HL-60/S4 treated with phorbol 12-myristate 13-acetate at 8.2 ng/mL for 4 days and 3 days (cell line): ENCODE results near the gene TMEM151A.
"Not testable (repeated sequence)": the region's sequence is repeated elsewhere in the genome, so short reads cannot be mapped to it uniquely, and the experiment has no call there.

ENCODE experiments used
- in situ Hi-C: fragments of 300-500 bp; cut with MboI; formaldehyde crosslinking; loops from 2 replicates; pipeline ENCODE4 v1.15.0; 2022; ENCODE audit warnings: low sequenced_read_pairs

The TMEM151A gene

DNA sequence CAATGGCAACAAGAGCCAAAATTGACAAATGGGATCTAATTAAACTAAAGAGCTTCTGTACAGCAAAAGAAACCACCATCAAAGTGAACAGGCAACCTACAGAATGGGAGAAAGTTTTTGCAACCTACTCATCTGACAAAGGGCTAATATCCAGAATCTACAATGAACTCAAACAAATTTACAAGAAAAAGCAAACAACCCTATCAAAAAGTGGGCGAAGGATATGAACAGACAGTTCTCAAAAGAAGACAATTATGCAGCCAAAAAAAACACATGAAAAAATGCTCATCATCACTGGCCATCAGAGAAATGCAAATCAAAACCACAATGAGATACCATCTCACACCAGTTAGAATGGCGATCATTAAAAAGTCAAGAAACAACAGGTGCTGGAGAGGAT lies 28.6 kb downstream of the TMEM151A start:
- in situ Hi-C loops = not testable (repeated sequence)

DNA sequence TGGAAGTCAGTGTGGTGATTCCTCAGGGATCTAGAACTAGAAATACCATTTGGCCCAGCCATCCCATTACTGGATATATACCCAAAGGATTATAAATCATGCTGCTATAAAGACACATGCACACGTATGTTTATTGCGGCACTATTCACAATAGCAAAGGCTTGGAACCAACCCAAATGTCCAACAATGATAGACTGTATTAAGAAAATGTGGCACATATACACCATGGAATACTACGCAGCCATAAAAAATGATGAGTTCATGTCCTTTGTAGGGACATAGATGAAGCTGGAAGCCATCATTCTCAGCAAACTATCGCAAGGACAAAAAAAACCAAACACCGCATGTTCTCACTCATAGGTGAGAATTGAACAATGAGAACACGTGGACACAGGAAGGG lies 29.1 kb downstream of the TMEM151A start:
- in situ Hi-C loops = not testable (repeated sequence)

DNA sequence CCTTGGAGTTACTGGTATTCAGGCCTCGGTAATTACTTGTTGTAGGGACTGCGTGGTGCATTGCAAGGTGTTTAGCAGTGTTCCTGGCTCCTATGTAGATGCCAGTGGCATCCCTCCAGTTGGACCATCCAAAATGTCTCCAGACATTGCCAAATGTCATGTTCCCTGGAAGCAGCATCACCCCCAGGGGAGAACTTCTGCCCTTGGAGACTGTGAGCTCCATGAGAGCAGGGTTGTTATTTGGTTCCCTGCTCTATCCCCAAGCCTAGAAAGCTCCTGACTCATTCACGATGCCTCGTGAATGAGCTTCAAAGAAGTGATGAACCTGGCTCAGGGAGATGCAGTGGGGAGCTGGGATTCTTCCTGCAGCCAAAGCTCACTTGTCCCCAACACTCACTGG lies 29.9 kb downstream of the TMEM151A start:
- in situ Hi-C loops = no loop called here

DNA sequence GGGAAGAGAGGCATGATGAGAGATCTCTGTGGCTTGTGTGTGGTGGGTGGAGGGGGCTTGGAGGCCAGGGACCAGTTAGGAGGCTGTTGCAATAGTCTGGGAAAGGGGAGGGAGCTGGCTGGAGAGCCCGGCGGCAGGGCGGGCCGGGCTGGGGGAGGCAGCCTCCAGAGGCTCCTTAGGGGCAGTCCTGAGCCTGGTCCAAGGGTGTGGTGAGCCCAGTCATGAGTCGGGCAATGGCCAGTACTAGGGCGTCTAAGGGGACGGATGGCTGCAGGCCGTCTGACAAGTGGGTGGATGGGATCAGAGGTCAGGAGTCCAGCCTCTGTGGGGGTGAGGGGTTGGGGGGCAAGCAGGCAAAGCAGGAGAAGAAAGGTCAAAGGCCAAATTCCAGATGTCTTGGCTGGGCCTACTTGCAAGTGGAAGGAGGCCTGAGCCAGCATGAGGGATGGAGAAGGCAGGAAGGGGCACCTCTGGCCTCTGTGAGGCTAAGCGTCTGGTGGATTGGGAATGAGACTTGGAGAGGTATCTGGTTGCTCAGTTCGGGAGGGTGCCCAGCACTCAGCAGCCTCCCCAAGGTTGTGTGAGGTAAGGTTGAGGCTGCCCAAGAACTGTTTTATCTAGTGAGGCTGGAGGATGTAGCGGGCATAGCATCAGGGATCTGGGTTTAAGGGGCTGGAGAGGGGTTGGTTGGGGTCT lies 31.2 kb downstream of the TMEM151A start:
- in situ Hi-C loops = no loop called here

DNA sequence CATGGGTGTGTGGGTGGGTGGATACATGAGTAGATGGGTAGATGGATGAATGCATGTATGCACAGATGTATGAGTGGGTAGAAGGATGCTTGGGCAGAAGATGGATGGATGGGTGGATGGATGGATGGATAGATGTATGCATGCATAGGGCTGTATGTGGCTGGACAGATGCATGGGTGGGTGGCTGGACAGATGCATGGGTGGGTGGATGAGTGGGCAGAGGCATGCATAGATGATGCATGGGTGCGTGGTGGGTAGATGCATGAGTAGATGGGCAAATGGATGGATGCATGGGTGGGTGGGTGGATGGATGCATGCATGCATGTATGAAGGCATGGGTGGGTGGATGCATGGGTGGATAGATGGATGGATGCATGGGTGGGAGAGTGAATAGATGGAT lies 32.0 kb downstream of the TMEM151A start:
- in situ Hi-C loops = no loop called here

DNA sequence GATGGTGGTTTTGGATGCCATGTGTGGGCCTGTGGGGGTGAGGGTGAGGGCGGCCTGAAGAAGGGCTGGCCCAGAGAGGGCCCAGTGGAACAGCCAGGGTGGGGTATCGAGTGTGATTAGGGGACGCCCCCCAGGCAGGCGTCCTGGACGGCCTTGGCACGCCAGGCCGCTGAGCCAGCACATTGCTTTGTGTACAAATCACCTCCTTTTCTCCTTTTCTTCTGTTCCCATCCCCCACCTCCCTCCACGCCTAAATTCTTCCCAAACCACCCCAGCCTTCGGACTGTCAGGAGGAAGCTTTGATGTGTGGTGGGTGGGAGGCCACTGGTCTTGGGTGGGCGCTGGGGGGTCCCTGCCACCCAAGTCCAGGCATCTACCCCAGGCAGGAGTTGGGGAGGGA lies 33.0 kb downstream of the TMEM151A start:
- in situ Hi-C loops = no loop called here

DNA sequence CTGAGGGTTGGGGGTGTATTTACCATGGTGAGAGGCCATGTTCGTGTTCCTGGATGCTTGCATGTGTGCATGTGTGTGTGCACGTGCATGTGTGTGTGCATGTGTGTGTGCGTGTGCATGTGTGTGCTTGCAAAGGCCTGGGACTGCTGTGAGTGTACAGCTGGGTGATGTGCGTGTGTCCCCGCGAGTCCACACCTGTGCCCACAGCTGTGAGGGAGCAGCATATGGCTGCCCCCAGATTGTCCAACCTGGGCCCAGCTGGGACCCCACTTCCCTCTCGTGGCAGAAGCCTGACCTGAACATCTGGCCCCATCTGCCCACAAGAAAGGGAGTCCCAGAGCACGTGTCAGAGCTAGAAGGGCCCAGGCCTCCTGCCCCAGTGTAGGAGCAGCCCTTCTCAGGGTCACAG lies 33.6 kb downstream of the TMEM151A start:
- in situ Hi-C loops = no loop called here

DNA sequence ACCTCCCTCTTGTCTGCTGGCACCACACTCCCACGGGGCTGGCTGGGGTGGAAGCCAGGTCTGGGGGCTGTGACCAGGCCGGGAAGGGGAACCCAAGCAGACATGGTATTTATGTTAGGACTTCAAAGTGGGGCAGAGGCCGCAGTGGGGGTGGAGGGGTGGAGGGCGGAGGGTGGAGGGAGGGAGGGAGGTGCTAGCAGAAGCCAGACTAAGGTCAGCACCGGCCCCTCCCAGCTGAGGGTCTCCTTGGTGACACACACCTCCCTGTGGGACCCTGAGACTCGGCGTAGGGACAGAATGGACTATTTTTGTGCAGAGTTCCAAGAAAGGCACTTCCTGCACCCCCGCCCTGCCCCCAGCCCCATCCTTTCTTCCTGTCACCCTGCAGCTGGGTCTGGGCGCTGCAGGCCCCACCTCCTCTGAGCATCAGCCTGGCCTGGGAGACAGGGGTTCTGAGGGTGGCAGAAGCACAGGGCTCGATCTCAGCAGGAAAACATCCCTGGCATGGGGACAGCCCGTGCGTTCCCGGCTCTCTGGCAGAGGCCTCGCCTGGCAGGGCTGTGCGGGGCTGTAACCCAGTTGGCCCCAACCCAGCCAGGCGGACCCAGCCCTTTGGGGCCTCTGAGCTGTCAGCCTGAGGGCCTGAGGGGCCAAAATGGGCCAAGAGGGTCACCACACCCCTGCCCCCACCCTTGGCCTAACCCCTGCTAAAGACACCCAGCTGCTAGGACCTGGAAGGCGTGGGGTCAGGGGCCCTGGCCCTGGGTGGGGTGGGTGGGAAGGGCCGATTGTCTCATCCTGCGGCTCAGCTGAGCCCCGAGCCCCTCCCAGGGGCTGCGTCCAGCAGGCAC lies 34.8 kb downstream of the TMEM151A start:
- in situ Hi-C loops = no loop called here

DNA sequence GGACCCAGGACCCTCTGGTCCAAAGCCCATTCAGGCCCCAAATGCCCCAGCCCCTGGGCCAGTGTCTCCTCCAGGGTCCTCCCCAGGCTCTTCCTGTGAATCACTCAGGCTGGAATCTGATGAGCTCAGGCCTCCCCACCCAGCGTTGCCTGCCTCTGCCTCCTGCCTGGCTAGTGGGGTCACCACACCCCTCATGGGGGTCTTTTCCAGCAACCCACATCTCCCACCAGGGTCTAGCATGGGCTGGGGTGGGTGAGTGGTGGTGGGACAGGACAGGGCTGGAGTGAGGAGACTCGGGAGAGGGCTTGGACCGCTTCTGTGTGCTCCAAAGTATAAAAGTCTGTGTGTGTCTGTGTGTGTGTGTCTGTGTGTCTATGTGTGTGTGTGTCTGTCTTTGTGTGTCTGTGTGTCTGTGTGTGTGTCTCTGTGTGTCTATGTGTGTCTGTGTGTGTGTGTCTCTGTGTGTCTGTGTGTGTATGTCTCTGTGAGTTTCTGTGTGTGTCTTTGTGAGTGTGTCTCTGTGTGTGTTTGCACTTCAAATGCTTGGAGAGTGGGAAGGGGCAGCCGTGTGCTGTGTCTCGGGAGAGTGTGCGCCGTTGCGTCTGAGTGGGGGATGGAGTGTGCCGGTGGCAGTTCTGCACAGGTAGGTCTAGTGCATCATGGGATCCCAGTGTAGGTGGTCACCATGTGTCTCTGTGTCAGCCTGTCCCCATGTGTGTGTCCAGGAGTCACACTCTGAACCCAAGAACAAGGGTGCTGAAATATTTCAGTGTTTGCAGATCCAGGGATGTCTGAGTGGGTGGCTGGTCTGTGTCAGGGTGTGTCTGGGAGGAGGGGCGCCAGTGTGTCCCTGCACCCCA lies 35.7 kb downstream of the TMEM151A start:
- in situ Hi-C loops = no loop called here

DNA sequence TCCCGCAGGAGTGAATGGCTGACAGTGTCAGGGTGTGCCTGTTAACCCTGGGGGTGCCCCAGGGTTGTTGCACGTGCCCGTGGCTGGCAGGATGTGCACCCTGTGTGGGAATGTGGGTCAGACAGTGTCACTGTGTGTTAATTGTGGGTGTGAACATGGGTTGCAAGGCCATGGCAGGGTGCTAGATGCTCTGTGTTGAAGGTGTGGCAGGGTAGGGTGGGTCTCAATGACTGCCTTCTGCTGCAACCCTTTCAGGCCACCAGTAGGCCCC lies 36.3 kb downstream of the TMEM151A start:
- in situ Hi-C loops = no loop called here

DNA sequence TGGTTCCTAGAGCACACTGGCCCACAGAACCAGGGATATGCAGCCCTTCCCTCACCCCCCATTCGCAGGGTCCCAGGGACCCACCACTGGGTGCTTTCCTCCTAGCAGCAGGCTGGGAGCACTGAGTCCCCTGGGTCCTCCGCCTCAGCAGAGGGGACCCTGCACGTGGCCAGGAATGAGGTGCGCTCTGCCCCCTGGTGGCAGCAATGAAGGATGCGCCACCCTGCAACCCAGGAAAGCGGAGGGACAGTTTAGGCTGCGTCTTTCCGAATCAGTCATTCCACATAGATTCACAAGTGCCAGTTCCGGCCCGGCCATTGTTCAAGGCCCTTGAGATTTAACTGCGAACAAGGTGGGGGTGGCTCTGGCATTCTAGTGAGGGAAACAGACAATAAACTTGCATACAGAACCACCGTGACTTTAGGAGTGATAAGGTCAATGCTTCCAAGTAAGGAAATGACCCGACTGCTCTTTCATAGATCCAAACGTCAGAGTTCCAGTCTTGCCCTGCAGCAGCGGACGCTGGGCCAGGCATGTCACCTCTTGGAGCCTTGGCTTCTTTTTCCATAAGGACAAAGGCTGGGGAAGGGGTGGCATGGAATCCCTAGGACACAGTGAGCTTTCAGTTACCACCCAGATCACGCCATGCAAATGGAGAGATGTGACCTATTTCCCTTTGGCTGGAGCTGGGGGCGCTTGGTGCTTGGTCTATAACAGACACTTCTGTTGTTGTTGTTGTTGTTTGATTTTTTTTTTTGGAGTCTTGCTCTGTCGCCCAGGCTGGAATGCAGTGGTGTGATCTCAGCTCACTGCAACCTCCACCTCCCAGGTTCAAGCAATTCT lies 36.8 kb downstream of the TMEM151A start:
- in situ Hi-C loops = no loop called here

DNA sequence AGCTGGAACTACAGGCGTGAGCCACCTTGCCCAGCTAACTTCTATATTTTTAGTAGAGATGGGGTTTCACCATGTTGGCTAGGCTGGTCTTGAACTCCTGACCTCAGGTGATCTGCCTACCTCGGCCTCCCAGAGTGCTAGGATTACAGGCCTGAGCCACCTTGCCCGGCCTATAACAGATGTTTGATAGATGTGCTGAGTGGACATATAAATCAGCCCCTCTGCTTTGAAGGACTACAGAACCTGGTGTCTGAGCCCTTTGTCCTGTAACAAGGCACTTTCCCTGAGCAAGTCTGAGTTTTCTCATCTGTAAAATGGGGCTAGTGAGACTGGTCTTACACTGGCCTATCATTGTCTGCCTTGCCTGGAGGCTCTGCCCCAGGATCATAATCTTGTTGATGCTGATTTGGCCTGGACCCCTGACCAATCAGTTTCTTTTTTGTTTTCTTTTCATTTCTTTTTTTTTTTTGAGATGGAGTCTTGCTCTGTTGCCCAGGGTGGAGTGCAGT lies 37.5 kb downstream of the TMEM151A start:
- in situ Hi-C loops = no loop called here

DNA sequence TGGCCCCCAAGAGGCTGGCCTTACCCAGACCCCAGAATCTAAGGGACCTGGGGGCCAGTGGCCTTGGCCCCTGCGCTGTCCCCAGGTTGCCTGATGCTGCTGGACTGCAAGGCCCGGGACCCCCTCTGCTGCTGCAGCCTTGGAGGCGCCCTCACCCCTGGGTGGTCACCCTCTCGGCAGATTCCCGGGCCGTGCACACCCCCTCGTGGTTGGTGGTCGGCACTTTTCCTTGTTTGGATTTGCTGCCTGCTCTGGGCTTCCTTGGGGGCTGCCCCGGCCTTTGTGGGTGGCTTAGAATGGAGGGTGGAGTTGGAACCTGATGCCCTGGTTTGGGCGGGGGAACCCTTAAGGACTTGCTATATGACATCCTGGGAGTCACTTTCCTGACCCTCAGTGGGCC lies 39.2 kb downstream of the TMEM151A start:
- in situ Hi-C loops = no loop called here

DNA sequence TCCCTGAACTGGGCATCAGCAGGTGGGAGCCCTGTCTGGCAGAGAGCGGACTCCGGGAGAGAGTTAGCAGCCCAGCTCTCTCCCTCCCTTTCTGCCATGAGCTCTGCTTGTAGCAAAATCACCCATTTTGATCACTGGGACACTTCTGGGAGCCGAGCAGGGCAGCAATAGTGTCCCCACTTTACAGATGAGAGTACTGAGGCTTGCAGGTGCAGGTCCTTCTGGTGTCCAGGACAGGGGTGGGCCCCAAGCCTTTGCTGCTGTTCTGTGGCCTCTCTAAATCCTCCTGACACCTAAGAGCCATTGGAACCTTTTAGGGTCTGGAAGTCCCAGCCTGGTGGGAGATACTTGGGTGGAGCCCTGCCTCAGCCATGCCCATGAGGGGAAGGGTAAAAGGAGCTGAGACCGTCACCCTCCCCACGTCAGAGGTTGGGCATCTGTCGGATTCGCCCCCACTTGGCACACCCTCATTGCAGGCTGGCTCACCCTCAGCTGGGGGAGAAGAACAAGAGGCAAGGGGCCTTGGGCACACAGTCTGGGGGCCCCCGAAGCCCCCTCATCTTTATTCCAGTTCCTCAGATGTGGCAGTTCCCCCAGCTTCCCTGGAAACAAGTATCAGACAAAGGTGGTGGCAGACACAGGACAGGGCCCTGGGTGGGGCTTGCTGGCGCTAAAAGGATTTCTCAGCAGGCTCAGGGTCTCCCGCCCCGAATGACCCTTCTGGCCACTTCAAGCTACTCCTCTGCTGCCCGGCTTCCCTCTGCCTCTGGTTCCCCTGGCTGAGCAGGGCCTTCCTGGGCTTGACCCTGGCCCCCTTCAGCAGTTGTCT lies 40.1 kb downstream of the TMEM151A start:
- in situ Hi-C loops = no loop called here

DNA sequence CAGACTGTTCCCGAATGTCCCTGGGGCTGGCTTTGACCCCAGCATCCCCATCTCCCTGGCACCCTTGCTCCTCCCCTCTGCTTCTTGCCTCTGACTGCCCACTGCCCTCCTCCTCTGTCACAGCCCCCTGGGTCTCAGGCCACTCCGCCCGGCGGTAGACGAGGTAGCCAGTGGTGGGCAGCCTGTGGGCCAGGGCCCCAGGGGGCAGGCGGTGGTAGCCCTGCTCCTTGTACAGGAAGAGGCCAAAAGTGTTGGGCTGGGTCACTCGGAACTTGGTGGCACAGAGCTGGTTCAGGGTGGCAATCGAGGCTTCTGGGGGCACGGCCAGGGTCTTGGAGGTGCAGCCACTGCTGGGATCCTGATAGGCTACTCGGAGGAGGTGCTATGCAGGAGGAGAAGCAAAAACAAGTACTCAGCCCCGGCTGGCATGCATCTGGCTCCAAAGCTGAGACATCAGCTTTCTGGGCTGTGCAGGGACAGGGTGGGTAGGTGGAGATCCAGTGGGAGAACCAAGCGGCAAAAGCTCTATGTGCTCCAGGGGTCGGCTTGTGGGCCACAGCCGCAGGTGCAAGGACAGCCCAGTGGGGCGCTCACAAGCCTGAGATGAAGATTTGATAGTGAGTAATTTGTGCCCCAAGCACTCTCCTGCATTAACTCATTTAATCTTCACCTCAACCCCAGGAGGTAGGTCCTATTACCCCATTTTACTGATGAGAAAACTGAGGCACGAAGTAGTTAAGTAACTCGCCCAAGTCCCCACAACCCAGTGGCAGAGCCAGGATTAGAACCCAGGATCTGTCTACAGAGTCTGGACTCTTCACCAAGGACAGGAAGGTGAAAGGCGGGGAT lies 40.9 kb downstream of the TMEM151A start:
- in situ Hi-C loops = no loop called here

DNA sequence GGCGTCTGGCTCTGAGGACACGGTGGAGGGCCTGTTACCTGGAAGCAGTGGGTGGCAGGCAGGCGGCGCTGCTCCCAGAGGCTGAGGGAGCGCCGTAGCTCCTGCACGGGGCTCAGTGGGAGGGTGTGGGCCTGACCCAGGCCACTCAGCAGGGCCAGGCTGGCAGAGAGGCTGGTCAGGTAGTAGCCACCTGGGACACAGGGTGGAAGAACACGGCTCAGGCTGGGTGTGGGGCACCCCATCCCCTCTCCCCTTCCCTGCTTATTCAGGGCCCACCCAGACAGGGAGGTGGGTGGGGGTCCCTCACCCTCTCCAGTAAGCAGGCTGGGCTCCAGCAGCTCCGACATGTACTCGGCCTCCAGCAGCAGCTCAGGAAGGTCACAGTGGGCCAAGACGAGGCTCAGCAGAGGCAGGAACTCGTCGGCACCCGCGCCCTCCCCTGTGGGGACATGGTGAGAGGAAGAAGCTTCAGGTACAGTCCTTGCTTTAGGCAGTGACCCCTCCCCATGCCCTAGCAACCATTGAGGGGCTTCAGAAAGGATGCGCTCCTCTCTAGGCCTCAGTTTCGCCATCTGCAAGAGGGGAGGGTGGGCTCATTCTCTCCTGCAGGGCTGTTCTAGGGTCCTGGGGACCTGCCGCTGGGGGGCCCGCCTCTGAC lies 41.7 kb downstream of the TMEM151A start:
- in situ Hi-C loops = no loop called here

DNA sequence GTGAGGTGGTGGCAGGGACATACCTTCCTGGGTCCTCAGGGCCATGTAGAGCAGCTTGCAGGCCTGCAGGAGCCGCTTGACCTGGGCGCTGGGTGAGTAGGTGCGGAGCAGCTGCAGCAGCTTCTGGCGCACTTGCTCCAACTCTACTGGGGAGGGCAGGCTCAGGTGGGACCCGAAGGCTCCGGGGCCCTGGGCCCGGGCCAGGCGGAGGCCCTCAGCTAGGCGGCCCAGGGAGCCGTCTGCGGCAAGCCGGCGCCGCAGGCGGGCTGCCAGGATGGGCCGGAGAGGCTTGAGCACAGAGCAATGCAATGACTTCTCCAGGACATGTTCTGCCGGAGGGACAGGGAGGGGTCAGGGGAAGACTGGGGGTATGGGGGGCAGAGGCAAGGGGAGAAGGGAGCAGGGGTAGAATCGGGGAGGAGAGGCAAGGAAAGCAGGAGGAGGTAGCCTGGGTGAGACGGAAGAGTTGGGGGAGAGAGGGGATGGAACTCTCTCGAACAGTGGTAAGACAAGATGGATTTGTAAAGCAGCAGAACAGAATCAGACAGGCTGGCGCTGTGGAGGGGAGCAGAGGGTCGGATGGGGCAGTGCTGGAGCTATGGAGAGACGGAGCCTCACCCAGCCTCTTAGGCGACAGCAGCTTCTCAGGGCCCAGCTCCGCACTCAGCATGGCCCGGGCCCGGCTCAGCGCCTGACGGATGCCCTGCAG lies 42.4 kb downstream of the TMEM151A start:
- in situ Hi-C loops = no loop called here
